Measurements from ENCODE around the gene ENTPD6.
A peak's percentile ranks its signal among the peaks of the same experiment; 100 is the strongest.

Gene ENTPD6

DNA sequence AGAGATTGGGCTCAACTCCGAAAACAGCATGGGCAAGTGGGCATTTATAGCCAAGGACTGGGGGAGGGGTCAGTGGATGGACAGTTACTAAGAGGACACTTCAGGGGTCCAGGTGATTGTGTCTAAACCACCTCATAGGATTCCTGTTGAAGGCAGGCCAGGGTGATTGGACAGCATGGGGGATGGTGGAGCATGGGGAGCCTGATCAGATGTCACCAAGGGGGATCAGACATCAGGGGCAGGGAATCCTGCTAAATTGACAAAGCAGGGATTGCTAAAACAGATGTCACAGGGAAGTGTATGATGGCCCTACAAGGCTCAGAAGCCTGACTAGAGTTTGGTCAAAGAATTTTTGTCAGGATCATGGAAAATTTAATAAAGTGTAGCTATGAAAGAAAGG, 49.9 kb downstream of the ENTPD6 start:
- DNase-seq = no peak

DNA sequence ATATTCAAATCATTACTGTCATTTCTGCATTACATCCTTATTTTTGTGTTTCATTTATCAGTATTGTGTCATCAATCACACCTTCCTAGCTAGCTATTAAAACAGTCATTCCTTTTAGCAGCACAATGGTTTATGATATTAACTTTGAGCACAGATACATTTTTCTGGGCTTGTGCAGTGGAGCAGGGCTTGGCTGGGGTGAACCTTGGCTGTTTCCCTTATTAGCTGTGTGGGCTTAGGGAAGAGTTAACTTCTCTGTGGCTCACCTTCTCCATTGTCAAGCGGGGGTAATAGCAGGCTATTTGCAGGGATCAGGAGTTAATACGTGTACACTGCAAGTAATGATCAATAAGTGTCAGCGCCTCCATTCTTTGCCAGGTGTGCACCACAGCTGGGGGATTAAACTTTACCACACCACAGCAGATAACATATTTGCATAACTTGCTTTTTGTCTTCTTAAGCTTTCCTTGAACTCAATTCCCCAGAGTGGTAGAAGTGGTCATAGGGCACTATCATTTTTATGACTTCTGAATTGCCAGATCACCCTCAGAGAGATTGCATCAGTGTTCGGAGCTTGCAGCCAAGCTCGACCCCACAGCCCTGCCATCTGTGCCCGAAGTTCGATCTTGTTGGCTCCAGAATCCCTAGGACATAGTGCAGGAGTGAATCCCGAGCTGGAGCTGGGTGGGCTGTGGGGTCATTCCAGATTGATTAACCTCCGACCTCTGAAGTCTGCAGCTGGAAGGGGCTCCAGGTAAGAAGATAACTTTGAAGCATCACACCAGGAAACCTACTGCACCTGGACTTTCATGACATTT, 50.9 kb downstream of the ENTPD6 start:
- DNase-seq = no peak

DNA sequence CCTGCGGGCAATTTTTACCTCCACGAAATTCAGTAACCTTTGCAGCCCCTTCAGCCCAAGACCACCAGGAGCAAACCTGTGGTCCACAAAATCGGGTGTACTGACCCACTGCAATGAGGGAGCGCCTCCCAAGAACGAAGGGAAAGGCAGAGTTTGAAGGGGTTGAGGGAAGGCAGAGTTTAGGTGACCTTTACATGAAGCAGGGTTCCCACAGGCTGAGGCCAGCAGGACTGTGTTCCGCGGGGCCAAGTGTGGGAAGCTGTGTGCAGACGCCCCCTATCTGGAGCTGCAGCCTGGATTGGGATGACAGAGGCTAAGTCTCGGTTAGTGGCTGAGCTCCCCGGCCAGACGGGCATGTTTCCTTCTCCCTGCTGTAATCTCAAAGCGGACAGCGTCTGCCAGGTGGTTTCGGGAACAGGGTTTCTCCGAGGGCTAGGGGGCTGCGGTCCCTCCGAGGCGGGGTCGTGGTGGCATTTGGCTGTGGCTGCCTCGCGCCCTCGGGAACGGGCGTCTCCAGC, 51.5 kb downstream of the ENTPD6 start:
- peak; percentile 67 for DNase-seq

DNA sequence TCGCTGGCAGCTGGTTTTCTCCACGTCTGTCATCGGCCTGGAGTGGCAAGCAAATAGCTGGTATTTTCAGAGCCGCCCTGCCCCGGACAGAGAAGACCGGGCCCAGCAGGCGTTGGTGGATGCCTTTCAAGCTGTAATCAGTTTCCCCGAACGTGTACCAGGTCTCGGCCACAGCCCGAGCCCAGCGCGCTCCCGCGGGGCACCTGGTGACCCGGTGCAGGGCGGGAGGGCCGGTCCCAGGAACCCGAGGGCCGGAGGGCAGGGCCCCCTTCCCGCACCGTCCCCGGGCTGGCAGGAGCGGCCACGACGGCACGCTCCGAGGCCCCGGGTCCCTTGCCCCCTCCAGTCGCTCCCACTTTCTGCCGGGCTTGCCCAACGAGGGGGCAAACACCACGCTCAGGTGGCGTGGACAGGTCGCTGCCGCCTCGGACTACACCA, 52.0 kb downstream of the ENTPD6 start:
- peak; percentile 64 for DNase-seq

DNA sequence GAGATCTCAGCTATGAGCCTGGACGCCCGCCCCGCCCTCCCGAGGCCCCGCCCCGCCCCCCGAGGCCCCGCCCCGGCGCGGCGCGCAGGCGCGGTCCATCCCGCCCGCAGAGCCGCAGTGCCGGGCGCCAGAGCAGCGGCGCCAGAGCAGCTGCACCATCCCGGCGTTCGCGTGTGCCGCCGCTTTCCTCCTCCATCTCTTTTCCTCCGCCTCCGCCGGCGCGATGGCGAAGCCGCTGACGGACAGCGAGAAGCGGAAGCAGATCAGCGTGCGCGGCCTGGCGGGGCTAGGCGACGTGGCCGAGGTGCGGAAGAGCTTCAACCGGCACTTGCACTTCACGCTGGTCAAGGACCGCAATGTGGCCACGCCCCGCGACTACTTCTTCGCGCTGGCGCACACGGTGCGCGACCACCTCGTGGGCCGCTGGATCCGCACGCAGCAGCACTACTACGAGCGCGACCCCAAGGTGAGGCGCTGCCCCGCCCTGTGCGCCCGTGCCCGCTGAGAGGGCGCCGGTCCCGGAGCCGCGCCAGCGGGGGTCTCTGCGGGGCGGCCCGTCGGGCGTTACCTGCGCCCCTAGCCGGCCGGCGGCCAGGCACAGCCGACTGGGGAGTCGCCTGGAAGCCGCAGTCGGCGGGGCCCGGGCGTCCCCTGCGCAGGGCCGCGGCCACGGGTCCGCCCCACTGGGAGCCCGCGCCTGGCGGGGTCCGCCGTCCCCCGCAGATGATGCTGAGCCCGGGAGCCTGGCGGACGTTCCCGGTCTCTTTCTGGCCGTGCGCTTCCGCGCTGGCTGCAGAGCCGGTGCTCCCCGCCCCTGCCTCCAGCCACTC, 52.7 kb downstream of the ENTPD6 start, which contains the start of gene PYGB:
PYGB (plus strand) TSS at position 130 of the 830 bp plus-strand sequence; CDS start at position 224, 94 bp downstream.
- DNase-seq = peak; percentile 89

DNA sequence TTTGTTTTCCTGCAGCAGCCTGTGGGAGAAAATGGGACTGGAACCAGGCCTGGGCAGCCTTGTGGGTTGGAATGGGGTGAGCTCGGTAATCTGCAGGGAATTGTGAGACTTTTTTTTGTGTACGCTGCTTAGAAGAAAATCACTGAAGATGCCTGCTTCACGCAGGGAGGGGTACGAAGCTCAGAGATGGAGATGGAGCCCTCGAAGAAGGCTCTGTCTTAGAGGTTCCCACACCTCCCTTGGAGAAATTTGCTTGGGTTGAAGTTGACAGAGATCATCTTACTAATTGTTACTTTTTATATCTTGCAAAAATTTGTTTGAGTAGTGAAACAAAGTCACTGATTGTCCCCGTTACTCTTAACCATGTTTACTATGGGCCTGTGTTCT, 53.3 kb downstream of the ENTPD6 start:
- DNase-seq = no peak

DNA sequence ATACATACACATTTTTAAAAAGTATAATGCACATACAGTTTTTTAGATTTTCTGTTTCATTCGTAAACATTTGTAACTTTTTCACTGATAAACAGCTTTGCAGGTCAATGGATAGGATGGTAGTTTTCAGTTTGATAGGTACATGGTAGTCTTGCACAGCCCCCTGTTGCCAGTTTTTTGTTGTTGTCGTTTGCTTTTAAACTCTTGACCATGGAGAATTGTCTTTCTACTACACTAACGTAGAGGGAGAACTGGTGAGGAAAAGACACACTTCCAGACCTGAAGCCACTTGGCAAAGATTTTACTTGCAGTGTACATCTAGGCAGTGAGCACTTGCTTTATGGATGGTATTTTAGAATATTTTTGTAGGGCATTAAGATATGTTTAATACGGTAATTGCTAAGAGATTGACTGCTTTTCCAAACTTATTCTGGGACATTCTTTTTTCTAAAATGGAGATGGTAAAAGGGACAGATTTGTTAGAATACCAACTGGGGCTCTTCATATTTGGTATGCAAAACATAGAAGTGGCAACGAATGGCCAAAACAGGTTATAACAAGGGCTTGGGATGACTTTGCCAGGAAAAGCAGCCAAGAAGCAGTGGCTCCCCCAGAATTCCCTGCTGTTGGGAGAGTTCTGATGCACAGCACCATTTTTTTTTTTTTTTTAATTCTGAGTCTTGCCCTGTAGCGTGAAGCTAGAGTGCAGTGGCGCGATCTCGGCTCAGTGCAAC, 53.9 kb downstream of the ENTPD6 start:
- no peak for DNase-seq

DNA sequence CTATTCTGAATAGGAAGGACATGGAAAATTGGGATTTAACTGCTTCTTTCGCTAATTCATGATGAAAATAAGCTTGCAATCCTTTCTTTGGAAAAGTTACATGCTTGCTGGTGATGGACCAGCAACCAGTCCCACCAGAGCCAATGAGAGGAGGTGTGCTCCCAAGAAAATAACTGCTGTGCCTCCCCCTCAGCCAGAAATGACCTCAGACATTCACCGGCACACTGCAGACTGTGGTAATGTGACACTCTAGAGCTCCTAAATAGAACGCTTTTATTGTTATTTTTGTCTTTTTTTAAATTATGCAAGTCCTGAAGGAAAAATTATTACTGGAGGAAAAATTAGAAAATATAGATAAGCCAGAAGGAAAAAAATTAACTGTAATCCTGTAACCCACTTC, 55.0 kb downstream of the ENTPD6 start:
- no peak for DNase-seq

DNA sequence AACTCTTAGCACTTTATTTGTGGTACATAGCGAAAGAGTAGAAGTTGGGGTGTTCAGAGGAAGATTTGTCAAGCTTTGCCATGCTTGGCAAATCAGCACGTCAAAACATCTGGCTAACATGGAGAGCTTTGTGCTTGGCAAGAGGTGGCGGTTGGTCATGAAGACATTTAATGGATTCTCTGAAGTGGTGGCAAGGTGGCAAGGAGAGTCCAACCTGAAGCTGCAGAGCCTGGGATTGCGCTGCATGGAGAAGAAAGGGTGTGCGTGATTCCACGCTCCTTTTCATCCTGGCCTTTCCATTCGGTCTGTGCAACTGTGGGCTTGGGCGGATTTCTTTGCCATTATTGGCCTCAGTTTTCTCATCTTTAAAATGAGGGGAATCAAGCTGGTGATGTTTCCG, 55.5 kb downstream of the ENTPD6 start:
- DNase-seq = no peak

DNA sequence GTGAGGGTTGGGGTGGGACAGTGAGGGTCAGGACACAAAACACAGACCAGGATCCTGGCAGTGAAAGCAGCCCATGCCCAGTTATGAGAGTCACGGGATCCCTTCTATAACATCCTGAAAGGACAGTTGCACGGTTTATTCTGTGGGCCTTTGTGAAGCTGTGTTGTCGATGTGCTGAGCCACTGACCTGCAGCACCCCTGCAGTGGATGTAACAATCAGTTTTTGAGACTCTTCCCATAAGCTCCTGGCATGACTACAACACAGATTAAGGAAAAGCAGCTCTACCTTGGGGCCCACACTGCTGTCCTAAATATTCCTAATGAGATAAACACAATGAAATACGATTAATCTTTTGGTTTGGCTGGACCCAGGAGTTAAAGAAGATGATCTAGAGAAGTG, 56.0 kb downstream of the ENTPD6 start:
- DNase-seq = no peak

DNA sequence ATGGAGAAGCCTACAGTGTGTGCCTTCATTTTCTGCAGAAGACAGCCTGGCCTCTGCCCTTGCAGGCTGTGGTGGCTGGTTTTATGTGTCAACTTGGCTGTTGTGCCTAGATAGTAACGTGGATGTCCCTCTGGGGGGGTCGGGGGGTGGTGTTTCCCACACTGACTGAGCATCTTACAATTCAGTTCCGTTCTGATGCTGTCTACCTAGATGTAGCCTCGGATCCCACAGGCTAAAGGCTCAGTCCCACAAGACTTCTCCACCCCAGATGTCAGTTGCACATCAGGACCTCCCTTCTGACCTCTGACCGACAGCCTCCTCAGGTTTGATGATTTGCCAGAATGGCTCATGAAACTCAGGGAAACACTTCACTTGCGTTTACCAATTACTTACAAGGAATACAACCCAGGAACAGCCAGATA, 56.7 kb downstream of the ENTPD6 start:
- DNase-seq = no peak

DNA sequence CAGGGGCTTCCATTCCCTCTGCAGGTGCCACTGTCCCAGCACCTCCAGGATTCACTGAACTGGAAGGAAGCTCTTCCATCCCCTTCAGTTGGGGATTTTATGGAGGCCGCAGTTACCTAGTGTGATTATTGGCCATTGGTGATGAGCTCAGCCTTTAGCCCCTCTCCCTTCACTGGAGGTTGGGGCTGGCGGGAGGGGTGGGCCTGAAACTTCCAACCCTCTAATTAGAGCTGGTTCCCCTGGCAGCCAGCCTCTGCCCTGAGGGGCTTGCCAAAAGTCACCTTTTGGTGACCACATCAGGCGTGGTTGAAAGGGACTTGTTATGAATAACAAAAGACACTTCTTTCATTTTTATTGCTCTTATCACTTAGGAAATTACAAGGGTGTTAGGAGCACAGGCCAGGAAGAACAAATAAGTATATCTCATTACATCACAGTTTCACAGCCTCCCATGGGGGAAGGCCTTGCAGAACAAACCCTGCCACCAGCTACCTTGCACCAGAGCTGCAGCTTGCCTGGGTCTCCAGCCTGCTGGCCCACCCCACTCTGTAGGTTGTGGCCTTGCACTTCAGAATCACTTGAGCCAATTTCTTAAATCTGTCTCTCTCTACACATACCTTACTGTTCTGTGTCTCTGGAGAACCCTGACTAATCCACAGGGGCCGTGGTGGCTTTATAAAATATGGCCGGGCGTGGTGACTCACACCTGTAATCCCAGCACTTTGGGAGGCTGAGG, 57.3 kb downstream of the ENTPD6 start:
- DNase-seq = no peak

DNA sequence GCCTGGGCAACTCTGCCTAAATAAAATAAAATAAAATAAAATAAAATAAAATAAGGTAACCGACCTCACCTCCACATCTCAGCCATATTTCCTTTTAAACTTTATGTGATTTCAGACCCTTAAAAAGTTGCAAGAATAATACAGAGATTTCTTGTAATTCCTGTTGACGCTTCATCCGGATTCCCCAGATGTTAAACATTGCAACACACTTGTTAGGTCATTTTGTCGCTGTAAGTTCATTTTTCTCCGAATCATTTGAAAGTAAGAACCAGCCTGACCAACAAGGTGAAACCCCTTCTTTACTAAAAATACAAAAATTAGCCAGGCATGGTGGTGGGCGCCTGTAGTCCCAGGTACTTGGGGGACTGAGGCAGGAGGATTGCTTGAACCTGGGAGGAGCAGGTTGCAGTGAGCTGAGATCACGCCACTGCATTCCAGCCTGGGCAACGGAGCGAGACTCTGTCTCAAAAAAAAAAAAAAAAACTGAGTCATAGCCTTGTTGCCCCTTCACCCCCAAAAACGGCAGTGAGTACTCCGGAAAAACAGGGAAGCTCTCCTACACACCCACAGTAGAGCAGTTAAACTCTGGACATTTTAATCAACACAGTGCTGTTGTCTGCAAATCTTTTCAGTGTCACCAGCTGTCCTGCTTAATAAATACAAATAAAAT, 58.2 kb downstream of the ENTPD6 start:
- no peak for DNase-seq

DNA sequence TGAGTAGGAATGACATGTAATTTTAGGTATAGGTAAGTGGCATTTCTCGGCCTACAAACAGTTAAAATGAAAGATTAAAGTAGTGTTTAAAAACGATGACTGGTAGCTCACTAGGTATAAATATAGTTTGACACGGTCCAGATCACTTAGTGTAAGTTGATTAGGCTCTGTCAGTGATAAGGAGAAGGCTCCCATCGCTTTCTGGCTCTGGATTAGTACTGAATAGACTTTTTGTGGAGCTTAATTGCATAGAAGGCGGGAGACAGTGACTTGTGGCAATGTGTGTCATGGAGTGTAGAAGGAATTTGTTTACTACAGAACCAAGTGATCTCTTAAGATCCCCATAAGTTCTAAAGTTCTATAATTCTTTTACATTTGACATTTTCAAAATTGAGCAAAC, 59.1 kb downstream of the ENTPD6 start:
- no peak for DNase-seq

DNA sequence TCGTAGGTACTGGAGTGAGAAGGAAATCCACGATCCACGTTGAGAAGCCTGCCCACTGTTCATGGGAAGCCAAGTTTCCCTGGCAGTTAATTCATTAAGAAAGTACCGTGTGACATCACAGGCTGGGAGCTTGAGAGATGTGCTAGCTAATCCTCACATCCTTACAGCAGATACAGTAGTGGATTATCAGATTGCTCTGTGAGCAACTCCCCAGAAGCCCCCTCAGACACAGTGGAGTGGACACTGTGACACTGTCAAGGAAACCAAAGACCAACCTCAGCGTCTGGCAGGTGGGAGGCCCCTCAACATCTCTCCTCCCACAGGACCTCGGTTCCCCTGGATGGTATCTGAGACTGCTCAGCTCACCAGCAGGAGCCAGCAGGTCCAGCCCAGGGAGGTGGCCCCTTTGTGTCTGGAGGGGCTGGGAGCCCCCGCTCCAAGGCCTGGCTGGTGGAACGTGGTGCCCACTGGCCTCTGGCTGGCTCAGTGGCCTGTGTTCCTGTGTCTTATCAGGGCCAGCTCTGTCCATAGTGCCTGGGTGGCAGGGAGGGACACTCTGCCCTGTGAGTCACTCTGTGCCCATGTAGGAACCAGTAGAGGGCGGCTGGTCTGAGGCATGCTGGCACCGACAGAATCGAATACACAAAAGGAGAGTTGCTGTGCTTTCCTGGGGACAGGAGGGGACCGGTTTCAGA, 59.6 kb downstream of the ENTPD6 start:
- DNase-seq = no peak

DNA sequence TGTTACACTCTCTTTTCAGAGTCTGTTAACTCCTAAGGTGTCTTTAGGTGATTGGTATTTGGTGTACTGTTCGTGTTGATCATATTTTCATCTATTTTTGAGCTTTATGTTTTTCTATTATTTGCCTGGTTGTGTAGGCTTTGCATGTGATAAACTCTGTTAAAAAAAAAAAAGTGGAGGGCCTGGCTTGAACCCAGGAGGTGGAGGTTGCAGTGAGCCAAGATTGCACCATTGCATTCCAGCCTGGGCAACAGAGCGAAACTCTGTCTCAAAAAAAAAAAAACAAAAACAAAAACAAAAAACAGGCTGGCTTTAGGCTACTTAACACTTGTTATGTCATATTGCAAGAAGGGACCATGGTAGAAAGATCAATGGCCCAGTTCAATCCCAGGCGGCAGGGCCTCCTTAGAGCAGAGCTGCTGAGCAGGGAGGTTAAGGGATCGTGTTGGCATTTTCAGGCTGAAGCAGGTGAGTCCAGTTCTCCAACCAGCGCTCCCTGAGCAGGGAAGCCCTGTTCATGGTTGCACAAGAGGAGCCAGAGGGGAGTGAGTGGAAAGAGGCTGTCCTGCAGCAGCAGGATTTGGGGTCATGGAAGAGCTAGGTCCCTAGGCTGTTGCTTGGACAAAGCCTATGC, 60.8 kb downstream of the ENTPD6 start:
- DNase-seq = no peak

DNA sequence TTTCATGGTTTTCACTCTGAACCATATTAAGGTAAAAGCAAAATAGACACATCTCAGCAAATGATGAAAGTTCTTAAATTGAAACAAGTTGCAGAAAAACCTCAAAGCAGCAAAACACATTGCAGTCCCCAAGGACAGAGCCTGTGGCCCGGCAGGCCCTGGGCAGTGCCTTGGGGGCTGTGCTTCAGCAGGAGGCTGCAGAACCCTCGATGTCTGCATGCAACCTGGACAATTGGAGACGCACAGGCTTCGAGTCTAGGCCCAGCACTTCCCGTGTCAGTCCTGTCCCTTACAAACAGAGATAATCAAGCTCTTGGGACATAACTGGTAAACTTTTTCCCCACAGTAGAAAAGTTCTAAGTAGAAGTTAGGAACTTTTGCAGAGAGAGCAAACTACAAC, 61.6 kb downstream of the ENTPD6 start:
- DNase-seq = no peak

DNA sequence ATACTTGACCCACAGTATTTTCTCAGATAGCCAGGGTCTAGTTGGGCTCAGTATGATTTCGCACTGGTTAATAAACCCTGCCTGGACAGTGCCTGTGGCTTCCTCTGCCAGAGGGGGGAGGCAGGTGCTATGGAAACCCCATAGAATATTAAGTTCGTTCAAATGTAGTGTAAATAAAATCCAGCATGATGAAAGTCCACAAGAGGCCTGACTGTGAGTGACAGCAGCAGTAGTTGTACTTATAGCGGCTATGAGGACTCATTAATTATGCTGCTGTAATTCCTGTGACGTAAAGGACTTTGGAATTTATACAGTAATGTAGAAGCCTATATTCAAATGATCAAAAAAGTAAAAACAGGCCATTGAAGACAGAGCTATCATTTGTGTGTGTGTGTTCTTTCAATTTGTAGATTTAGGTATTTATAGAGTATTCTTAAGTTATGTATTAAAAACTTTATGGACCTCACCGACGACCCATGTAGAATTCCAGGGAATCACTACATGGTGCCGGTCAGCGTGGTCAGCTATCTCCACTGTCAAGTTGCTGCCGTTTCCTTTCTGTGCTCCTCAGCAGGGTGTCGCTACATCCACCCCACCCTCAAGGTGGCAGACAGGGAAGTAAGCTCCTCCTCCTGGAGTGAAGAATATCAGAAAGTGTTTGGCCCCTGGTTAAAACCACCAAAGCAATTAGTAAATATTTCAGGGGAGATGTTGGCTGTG, 62.4 kb downstream of the ENTPD6 start:
- no peak for DNase-seq

DNA sequence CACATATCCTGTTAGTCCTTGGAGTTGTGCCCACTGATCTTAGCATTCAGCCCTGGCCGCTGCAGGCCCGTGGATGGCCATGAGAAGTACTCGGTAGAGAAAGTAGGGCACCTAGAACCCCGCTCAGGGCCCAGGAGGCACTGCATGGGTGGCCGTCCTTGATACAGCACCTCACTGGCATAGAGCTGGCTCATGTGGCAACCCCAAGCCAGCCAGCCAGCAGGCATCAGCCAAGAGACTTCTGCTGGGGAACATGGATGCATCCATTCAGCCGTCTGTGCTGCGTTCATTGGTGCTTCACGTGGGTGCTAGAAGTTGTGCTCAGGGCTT, 62.9 kb downstream of the ENTPD6 start:
- no peak for DNase-seq

DNA sequence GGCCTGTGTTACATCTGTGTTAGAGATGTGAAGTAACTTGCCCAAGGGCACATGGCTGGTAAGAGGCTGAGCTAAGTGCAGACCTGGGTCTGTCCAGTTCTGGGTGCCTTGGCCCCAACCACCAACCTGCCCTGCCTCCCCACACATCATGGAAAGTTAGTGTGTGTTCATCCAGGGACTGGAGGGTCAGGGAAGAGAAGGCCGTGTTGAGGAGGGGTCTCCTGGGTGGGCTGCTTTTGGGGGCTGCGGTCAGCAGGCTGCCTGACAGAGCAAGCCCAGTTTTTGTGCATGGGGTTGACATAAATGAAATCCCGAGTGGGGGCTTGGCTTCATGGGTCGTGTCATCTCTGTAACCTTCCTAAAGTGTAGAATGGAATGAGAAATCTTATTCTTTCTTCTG, 63.3 kb downstream of the ENTPD6 start:
- DNase-seq = no peak

Data from femur (tissue), 1 donor.